OCI-LY1 (cell line): ENCODE results near the gene LENEP.

Experiments
- EZH2 ChIP-seq: fragments of 200-600 bp; sonication (generic), shearing (Covaris generic); IDR thresholded peaks from 2 replicates; pipeline ENCODE4 v1.8.0; 2017; ENCODE audit warnings: borderline replicate concordance, mixed run types, mild to moderate bottlenecking, antibody characterized with exemption, low read length, moderate library complexity, mixed read lengths
- TF ChIP-seq, protein P1 (sequence below): fragments of 200-600 bp; sonication (generic), shearing (Covaris generic); IDR thresholded peaks from 2 replicates; pipeline ENCODE4 v1.5.1; 2017; ENCODE audit warnings: mild to moderate bottlenecking, antibody characterized with exemption, low read length, moderate library complexity, mixed read lengths

DNA sequence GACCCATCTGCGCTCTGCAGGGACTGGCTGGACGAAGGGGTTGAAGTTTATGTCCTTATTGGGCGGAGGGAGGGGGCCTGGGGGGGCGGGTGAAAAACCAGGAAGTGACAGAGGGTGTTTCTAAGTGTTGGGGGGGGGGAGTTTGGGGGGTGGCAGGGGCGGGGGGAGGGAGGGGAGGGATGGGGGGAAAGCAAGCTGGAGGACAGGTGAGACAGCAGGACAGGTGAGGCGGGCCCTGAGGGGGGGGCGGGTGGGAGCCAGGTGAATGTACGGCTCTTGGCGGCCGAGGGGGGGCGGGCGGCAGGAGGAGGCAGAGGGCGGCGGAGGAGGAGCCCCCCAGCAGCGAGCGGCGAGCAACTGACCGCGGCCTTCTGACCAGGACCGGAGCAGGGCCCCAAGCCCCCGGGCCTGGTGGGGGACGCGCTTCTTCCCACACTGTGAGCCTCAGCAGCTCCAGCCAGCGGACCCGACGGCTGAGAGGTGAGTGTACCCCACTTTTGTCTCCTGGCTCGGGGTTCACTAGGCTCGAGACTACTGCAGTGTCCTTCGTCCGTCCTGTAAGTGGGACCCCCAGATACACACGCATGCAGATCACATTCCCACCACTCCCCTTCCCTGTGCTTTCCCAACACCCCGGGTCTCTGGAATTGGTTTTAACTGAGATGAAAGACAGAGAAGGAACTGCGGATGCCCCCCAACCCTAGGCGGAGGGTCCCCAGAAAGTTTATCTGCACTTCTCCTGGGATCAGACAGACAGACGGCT is 9.3 kb downstream of the LENEP start, which contains the start of gene ZBTB7B:
- TF ChIP-seq, protein P1, sequence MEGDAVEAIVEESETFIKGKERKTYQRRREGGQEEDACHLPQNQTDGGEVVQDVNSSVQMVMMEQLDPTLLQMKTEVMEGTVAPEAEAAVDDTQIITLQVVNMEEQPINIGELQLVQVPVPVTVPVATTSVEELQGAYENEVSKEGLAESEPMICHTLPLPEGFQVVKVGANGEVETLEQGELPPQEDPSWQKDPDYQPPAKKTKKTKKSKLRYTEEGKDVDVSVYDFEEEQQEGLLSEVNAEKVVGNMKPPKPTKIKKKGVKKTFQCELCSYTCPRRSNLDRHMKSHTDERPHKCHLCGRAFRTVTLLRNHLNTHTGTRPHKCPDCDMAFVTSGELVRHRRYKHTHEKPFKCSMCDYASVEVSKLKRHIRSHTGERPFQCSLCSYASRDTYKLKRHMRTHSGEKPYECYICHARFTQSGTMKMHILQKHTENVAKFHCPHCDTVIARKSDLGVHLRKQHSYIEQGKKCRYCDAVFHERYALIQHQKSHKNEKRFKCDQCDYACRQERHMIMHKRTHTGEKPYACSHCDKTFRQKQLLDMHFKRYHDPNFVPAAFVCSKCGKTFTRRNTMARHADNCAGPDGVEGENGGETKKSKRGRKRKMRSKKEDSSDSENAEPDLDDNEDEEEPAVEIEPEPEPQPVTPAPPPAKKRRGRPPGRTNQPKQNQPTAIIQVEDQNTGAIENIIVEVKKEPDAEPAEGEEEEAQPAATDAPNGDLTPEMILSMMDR, result no peak
- TF ChIP-seq EZH2, result no peak
